LHCN-M2 (cell line): ENCODE data around the gene LRRC30. TPM values are rescaled to one million over a fixed set of nuclear protein-coding genes. Genes with fewer than 3 reads are reported as not detected.
"Not testable (repeated sequence)": the region's sequence is repeated elsewhere in the genome, so short reads cannot be mapped to it uniquely, and the experiment has no call there.

Experiments
- DNase-seq: peaks from one replicate; pipeline ENCODE4 v3.0.0-alpha.2; 2012; ENCODE audit warnings: low read depth
- polyA plus RNA-seq: library from polyadenylated mRNA; unstranded; fragments of >200 nt; gene quantifications from one replicate; pipeline ENCODE4 v1.2.1, GENCODE V29; 2012; ENCODE audit warnings: missing spikeins
- total RNA-seq: library from RNA; depleted of rRNA; stranded (reverse); fragments of >200 nt; gene quantifications from 2 replicates; pipeline ENCODE4 v1.2.3, GENCODE V29; 2014; rRNA removed

The LRRC30 gene
- not detected in 2 replicates for total RNA-seq
- not detected for polyA plus RNA-seq

DNA sequence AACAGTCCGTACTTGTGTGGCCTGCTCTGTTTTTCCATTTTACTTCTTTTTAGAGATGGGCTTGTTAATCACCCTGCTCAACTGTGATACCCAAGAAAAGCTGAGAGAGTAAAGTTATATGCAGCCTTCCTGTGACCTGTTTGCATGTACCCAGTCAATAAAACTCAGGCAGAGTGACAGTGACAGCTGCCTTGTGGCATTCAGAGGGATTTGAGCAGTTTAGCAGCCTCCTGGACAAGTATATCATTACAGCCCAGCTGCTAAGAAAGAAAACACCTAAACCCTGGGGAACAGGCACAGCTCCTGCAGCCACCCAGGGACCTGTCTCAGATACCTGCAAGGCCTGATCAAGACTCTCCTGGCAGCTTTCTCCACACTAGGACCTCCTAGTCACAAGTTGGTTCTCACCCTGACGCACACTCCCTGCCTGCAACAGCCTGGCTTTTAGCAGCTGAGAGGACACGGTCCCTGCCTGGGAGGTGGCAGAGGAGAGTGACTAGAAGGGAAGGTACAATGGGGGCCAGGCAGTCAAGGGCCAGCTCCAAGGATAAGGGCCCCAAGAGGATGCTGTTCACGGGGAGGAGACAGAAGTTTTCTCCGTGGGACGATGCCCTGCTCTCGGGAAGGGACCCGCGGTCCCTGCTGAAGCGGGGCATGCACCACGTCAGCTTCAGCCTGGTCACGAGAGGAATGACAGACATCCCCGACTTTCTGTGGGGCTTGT lies at the start of gene LRRC30:
TSS of gene LRRC30 (plus strand) at position 464 of the 724 bp plus-strand sequence. CDS start at position 514, 50 bp downstream.
- peak; percentile 53 for DNase-seq

DNA sequence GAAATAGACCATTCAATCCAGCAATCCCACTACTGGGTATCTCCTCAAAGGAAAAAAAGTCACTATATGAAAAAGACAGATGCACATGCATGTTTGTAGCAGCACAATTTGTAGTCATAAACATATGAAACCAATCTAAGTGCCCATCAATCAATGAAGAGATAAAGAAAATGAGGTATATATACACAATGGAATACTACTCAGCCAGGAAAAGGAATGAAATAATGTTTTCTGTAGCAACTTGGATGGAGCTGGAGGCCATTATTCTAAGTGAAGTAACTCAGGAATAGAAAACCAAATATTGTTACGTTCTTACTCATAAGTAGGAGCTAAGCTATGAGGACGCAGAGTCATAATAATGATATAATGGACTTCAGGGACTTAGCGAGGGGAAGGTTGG lies 45.2 kb upstream of the LRRC30 start:
- no peak for DNase-seq

DNA sequence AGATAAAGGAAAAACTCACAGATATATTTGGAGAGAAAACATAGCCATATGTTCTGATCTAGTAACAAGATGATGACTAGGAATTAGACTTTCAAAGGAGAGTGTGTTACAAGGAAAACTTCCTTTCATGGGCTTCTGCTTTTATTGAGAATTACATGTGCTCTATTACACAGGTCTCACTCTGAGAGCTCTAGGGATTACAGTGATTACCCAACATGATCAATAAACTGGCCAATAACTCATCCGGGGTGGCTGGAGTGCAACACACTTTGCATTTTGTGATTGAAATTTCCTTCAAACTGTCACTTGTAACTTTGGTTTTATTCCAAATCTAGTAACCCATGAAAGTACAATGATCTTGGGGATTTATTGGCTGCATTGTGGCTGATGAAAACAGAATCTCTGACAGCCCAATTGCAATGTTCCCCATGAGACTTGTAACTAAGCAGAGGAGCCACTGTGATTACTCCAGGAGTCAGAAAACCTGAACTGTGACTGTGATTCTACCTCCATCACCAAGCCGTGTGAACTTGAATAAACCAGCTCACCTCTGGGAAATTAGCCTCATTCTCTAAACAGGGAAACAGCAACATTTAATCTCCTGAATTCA lies 40.2 kb upstream of the LRRC30 start:
- DNase-seq, result no peak

DNA sequence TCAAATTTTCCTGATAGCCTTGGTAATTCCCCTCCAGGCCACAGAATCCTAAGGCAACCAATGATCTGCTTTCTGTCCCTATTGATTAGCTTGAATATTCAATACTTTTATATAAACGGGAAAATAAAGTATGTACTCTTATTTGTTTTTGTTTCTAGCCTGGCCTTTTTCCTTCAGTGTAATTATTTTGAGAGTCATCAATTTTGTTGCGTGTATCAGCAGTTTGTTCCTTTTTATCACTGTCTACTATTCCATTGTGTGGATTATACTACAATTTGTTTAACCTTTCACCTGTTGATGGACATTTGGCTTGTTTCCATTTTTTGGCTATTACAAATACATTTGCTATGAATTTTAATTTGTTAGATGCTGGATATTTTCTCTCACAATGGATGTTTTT lies 39.2 kb upstream of the LRRC30 start:
- DNase-seq, result no peak

DNA sequence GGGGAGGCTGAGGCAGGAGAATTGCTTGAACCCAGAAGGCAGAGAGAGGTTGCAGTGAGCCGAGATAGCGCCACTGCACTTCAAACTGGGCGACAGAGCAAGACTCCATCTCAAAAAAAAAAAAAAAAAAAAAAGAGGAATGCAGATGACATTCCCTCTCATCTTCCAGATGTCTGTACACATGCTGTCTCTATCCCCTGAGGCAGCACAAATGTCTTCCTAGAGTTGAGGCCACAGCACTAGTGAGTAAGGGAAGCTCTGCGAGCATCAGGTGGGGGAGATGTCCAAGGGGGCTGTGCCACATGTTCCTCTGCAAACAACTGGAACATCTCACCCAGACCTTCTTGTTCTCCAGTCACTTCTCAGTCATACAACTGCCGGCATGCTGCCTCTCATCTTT lies 35.6 kb upstream of the LRRC30 start:
- no peak for DNase-seq

DNA sequence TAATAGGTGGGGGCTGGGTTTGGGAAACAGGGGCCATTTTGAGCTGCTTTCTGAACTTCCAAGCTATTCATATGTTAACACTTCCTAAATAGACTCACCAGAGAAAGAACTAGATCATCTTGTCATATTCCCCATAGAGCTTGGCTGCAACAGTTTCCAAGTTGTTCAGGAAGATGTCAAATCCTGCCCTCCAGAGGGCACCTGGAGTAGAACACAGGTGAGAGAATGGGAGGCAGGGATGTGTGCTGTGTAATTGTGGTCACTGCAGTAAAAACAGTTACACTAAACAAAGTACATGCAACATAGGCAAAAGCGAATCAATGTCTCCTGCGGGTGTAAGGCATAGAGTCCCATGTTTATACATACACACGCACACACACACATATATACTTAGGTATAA lies 34.5 kb upstream of the LRRC30 start:
- no peak for DNase-seq

DNA sequence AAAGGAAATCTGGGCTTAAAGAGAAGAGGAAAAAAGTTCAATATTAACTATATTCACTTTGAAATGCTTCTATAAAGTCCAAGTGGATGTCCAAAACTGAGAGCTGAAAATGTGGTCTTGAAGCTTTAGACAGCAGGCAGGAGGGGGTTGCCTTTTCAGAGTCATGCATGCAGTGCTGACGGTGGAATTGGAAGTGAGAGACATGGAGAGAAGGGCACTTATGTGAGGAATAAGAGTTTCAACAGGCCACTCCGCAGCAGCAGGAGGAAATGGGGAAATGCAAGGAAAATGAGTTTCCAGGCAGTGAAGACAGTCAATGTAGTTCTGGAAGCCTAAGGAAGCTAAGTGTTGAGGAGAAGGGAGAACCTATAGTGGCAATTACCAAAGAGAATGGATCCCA lies 33.0 kb upstream of the LRRC30 start:
- DNase-seq, result no peak

DNA sequence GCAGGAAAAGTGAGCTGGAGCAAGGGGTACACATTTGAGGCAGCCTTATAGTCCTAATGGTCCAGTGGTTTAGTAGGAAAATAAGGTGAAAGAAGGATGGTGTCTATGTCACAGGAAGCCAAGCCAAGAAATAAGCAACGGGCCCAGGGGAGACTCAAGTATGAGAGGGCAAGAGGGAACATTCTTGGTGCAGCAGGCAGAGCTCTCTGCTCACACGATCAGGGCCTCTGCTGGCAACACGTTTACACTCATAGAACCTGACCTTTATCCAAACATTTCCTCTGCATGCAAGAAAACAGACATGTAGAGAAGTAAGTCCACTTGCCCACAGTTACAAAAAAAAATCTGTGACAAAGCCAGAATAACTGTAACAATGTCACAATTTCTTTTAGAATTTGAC lies 32.6 kb upstream of the LRRC30 start:
- DNase-seq, result no peak

DNA sequence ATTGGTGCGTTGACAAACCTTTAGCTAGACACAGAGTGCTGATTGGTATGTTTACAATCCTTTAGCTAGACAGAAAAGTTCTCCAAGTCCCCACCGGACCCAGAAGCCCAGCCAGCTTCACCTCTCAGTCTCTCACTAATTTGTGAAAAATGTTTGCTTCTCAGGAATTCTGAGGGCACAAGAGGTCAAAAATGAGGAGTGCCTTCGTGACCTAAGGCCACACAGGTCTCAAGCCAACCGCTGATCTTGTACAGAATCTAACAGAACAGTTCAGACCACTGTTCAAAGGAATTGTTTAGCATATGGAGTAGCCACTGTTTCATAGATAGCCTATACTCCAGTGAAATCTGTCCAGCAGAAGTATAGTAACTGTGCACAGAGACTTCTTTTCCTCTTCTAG lies 29.8 kb upstream of the LRRC30 start:
- DNase-seq, result no peak

DNA sequence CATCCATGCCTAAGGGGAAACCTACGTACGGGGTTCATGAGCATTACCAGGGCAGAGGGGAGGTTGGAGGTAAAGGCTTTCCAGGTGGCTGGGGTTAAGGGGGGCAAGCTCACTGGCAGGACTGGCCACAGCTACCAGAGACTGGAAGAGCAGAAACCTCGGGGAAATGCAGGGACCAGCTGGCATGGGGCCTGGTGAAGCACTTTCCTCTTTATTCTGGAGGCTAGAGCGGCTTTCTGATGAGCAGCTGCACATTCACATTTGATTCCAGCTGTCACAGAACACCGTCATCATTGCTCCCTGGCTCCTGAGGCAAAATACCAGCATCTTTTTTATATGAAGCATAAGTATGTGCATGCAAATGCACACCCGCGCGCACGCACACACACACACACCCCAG lies 28.7 kb upstream of the LRRC30 start:
- no peak for DNase-seq

DNA sequence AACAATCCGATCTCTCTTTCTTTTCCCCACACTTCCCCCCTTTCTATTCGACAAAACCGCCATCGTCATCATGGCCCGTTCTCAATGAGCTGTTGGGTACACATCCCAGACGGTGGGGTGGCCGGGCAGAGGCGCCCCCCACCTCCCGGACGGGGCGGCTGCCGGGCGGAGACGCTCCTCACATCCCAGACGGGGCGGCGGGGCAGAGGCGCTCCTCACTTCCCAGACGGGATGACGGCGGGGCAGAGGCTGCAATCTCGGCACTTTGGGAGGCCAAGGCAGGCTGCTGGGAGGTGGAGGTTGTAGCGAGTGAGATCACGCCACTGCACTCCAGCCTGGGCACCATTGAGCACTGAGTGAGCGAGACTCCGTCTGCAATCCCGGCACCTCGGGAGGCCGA lies 27.3 kb upstream of the LRRC30 start:
- DNase-seq, result not testable (repeated sequence)

DNA sequence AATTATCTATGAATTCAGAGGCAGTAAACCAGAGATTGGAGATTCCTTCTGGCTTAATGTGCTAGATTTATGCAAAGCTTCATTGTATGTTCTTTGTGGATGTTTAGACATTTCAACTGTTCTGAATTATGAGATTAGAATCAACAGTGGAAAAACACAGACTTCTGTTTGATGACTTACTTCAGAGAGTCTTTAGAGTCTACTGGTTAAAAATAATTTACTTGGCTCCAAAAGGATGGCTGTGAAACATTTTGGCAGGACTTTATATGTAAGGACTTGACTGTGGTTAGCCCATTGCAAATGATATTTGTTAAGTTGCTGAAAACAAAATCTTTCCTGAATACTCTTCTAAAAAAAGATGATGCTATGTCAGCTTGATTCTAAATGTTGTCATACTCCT lies 25.5 kb upstream of the LRRC30 start:
- no peak for DNase-seq

DNA sequence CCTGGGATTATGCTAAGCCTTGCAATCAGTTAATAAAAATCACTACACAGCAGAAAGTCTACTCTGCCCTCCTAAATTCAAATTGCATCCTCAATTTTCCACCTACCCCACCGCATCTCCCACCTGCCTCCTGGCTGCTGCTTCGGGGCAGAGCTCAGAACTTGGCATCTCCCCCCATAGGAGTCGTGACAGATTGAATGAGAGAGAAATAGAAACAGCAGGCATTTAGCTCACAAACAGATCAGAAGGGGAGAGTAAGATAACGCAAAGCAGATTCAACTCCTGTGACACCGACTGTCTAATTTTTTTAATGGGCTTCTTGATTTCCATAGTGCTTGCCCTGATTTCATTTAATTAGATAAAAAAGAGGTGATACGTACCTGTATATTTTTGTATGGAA lies 24.7 kb upstream of the LRRC30 start:
- no peak for DNase-seq

DNA sequence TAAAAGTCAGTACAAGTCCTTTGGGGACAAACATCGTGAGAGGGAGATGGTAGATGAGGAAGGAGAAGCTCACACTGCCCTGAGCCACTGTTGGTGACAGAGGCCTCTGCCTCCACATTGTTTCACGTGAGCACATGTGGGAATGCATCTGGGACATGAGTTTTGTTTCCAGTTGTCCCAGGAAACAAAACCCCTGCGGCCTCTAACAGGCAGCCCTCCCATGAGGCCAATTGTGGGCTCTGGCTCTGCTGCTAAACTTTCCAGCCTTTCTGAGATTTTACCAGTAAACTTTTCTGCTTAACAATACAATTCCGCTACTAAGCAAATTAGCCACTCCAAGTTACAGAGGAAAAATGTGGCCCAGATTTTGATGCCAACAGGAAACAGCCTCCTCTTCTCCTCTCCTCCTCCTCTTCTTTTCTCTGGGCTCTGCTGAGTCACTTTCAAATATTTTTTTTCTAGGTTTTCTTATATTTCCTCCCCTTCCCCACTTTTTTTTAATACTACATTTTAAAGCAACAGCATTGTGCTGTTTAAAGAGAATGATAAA lies 23.4 kb upstream of the LRRC30 start:
- DNase-seq, result no peak

DNA sequence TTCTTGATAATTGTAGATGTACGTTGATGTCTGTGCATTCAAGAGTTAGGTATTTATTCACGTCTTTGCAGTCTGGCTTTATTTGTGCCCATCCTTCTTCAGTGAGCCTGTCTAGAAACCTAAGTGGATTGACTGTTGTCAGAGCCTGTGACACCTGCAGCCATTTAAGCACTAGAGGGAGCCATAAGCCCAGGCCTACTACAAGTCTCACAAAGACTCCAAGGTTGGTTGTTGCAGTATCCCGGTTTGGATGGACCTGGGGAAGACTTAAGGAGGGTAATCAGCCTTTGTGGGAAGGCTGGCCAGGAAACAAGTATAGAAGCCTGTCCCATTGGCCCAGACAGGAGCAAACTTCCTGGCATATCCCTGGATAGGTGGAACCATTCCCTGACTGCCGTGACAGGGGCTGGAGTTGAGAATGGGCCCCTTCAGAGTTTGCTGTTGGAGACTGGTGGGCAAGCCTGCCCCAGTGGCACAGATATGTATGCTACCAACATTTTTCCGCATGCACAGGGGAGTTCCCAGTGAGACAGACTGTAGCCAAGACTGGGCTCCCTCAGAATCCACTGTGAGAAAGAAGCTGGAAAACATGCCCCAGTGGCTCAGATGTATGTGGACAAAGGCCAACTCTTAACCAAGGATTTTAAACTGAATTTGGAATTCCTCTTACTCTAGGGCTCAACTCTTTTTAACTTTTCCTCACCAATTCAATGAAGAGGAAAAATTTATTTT lies 9.3 kb upstream of the LRRC30 start:
- peak; percentile 55 for DNase-seq

DNA sequence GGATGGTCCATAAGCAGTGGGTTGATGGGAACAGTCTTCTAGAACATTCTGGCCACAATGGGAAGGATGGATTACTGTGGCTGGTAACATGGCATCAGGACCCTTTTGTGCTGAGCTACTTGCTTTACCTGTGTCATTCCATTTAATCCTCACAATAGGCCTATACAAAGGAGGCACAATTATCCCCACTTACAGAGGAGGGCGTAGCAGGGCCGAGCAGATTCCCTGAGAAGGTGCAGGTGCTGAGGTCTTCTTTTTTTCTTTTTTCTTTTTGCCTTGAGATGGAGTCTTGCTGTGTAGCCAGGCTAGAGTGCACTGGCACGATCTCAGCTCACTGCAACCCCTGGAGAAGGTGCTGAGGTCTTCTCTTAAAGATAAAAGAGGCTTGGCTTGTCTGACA lies 6.7 kb upstream of the LRRC30 start:
- DNase-seq, result no peak

DNA sequence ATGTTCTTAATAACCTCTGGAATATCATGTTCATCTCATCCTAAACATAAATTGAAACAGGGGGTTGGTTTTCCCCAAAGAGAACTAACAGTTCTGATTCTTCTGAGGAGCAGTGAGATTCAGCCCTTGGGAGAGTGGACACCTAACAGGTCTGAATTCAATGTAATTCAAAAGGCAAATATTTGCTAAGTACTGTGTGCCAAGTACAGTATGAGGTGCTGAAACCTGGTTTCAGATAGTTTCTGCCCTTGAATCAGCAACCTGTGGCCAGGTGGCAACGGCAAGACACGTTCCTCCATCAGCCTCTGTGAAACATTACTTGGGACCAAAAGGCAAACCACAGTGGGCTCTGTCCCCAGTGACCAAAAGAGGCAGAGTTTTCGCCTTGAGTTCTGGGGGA lies 1.3 kb downstream of the LRRC30 start:
- no peak for DNase-seq

DNA sequence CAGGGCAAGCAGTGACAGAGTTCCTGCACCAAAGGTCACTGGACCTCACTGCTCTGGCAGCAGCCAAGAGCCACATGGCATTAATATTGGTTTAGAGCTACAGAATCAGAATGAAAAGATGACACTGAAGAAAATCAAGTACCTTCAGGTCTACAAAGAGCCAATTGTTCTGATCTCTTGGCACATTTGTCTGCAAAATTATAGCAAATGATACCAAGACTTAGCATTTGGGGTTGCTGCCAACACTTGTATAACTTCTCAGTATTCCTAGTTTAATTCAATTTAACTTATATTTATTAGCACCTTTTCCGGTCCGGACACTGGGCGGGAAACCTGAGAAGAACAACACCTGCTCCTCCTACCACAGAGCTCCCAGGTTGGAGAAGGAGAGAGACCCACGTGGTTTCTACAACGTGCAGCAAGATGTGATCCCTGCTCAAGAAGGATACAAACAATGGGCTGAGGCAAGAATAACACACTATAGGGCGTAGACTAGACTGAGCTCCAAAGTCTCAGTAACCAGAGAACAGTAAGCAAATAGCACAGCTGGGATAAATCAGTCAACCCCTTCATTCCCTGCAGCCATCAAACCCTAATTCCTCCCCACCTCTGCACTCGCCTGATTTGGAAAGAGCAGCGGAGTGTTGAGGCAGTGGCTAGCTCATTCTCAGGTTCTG lies 2.4 kb downstream of the LRRC30 start:
- DNase-seq, result no peak

DNA sequence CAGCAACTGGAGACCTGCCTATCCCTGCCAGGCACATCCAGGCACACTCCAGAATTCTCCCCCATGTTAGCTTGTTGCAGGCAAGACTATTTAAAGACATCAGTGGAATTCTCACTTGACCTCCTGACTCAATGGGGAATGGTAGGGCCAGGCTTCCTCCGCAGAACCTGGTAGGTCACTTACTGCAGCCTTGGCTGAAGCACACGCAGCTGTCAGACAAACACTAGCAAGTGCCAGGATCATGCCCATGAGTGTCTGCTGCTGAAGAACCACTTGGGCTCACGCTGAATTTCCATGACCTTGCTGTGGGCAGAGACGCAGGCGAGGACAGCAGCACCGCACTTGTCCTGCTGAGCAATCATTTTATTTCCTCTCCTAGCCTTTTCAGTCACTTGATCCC lies 3.2 kb downstream of the LRRC30 start:
- no peak for DNase-seq

DNA sequence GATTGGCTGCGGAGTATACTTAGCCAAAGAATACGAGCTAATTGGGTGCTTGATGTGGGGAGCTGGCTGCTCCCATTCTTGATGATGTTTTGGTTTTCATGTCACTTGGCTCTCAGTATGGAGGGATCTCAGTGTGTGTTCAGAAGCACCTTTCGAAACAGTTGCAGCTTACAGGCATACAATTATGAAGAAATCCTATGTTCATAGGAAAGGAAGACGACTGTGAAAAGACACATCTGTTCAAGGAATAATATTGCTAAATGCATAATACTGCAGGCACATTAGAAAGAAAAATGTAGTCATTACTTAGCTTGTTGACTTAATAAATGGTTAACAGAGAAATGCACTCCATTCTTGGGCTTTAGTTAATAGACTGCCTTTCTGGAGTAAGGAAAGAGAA lies 4.1 kb downstream of the LRRC30 start:
- no peak for DNase-seq

DNA sequence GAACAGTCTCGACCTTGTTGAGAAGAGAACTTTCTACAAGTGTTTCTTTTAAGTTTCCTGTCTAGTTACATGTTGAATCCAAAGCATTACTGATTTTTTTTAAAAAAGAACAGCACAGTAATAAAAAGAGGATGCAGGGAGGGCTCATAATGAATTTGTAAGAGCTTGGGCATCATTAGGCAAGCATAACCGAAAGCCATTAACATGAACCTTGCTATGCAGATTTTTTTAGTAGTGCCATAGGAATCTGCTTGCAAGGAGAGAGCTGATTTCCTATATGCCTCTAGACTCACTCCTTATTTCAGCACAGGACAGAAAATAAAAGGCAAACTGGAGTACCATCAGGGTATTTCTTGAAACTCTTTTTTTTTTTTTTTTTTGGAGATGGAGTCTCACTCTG lies 5.2 kb downstream of the LRRC30 start:
- no peak for DNase-seq

DNA sequence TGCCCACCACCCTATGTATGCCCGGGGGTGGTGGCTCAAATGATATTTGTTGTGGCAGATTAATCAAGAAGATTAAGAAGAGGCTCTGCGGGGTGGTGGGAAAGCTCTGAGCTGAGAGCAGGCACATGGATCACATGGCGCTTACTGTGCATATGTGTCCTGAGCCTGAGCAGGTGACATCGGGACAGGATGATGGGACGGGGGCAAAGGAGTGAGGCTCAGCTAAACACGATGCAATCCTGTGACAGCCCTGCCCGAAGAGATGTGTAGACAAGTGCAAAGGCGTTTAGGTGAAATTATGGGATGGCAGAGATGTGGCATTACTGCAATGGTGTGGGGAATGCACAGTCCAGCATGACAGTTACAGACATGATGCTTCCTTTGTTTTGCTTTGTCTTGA lies 6.0 kb downstream of the LRRC30 start:
- DNase-seq, result no peak
